ENCODE measurements around the gene CYB5R3.
A peak's percentile ranks its signal among the peaks of the same experiment; 100 is the strongest.
"Not testable (repeated sequence)": the region's sequence is repeated elsewhere in the genome, so short reads cannot be mapped to it uniquely, and the experiment has no call there.

CYB5R3 gene

DNA sequence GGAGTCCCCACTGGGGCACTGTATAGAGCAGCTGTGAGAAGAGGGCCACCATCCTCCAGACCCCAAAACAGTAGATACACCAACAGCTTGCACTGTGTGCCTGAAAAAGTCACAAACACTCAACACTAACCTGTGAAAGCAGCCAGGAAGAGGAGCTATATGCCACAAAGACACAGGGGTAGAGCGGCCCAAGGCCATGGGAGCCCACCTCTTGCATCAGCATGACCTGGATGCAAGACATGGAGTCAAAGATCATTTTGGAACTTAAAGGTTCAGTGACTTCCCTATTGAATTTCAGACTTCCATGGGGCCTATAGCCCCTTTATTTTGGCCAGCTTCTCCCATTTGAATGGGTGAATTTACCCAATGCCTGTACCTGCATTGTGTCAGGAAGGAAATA lies 29.7 kb upstream of the CYB5R3 start:
- DNase-seq (ENCODE audit: low spot score): no peak

DNA sequence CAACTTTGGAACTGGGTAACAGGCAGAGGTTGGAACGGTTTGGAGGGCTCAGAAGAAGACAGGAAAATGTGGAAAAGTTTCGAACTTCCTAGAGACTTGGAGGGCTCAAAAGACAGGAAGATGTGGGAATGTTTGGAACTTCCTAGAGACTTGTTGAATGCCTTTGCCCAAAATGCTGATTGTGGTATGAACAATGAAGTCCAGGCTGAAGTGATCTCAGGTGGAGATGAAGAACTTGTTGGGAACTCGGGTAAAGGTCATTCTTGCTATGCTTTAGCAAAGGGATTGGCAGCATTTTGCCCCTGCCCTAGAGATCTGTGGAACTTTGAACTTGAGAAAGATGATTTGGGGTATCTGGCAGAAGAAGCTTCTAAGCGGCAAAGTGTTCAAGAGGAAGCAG lies 28.7 kb upstream of the CYB5R3 start:
- not testable (repeated sequence) for DNase-seq (ENCODE audit: low spot score)

DNA sequence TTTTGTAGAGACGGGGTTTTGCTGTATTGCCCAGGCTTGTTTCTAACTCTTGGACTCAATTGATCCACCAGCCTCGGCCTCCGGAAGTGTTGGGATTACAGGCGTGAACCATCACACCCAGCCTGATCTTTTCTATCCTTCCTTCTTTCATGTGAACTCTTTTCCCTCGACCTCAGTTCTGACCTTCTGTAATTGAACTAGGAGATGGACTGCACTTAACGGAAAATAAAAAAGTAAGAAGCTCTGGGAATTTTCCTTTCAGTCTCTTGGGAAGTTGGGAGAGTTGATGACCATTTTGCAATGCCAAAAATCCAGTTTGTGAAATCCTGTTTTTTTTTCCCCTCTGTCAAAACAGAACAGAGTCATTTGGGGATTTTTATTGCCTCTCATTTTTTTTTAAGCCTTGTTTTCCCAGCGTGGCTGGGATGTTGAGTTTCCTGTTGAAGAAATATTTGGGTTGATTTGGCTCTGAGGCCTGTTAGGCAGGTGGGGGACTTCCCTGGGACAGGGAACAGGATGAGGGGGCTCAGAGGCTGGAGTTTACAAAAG lies 26.9 kb upstream of the CYB5R3 start:
- no peak for DNase-seq (ENCODE audit: low spot score)

DNA sequence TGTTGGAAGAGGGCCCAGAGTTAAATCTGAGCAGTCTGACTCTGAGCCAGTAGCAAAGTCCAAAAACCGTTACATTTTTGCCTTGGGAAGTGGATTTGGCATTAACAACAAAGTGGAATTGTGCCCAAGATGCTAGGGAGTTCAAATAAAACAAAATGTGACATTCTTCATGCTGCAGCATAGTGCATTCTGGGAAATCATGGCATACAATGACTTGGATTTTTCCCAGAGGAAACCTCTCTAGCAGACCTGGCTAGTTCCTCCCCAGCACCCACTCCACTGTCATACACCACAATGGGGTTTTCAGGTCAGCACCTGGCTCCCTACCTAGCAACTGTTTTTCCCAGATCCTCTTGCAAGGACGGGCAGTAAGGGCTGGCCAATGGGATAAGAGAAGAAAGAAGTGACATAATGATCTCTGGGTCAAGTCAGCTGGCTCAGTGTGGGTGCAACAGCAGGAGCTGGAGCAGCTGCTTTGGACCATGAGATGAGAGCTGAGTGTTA lies 24.8 kb upstream of the CYB5R3 start:
- no peak for DNase-seq (ENCODE audit: low spot score)

DNA sequence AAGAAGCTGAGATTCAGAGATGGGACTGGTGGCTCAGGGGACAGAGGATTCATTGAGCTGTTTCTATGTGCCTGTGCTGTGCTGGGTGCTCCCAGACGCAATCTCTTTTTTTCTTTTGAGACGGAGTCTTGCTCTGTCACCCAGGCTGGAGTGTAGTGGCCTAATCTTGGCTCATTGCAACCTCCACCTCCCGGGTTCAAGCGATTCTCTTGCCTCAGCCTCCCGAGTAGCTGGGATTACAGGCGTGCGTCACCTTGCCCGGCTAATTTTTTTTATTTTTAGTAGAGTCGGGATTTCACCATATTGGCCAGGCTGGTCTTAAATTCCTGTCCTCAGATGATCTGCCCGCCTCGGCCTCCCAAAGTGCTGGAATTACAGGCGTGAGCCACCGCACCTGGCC lies 23.9 kb upstream of the CYB5R3 start:
- not testable (repeated sequence) for DNase-seq (ENCODE audit: low spot score)

DNA sequence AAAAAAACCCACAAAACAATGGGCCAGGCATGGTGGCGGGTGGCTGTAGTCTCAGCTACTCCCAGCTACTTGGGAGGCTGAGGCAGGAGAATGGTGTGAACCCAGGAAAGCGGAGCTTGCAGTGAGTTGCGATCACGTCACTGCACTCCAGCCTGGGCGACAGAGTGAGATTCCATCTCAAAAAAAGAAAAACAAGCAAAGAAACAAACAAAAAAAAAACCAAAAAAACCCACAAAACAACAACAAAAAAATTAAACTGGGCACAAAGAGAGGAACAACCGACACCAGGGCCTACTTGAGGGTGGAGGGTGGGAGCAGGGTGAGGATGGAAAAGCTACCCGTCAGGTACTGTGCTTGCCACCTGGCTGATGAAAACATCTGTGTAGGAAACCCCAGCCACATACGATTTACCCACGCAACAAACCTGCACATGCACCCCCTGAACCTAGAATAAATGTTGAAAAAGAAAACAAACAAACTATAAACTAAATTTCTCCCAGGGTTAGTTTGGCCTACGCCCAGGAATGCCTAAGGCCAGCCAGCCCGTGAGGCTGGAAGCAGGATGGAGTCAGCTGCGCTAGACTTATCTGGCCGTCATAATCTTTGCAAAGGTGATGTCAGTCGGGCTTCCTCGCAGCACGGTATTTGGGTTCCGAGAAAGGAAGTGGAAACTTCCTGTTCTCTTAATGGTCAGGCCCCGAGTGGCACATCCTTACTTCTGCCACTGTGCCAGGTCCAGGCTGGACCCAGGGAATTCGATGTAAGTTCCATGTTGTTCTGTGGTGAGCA lies 21.9 kb upstream of the CYB5R3 start:
- peak; percentile 79 for DNase-seq (ENCODE audit: low spot score)

DNA sequence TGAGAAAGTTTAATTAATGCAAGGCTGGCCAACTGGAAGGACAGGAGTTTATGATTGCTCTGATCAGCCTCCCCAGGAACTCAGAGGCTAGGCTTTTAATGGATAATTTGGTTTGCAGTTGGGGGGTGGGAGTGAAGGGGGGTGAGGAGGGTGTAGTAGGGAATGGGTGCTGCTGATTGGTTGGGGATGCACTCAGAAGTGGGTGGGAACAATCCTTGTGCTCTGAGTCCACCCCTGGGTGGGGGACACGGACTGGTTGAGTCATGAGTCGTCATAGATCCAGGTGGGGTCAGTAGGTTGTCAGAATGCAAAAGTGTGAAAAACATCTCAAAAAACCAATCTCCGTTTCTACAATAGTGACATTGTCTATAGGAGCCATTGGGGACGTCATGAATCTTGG lies 20.9 kb upstream of the CYB5R3 start:
- DNase-seq (ENCODE audit: low spot score): no peak

DNA sequence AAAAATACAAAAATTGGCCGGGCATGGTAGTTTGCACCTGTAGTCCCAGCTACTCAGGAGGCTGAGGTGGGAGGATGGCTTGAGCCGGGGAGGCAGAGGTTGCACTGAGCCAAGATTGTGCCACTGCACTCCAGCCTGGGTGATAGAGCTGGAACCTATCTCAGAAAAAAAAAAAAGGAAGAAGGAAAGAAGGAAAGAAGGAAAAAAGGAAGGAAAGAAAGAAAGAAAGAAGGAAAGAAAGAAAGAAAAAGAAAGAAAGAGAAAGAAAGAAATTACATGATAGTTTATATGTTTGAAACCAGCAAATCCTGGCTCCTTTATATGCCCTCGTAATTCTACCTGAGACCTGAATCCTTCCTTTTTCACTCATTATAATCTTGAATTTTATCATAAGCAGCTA lies 17.2 kb upstream of the CYB5R3 start:
- not testable (repeated sequence) for DNase-seq (ENCODE audit: low spot score)

DNA sequence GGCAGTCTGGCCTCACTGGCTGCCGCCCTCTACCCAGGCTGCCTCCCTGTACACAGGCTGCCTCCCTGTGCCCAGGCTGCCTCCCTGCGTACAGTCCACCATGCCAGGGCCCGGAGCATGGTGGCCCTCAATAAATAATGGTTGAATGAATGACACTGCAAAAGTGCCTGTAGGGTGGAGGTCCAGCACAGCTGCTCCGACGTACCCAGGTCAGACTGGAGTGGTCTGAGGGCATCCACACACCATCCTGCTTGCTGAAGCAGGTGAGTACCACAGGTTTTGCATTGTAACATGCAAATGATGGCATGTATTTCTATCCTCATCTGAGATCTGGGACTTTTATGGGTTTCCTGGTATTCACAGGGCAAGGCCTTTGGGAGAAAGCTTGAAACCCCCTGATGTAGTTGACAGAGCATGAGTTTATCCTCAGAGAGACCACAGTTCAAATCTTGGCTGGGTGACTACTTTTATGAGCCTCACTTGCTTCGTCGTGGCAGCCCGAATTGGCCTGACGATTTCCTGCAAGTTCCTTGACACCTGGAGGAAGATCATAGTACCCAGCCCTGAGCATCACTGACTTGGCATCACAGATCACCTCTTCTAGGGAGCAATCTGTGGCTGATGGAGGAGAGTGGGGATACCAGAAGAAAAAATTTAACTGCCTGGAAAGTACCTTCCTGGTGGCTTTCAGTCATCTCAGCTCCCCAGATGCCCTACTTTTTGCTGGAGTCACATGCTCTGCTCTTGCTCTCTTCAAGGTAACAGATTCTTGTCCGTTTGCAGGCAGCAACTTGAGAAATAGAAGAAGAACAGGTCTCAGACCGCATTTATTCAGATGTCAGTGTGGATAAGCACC lies 16.0 kb upstream of the CYB5R3 start:
- DNase-seq (ENCODE audit: low spot score): no peak

DNA sequence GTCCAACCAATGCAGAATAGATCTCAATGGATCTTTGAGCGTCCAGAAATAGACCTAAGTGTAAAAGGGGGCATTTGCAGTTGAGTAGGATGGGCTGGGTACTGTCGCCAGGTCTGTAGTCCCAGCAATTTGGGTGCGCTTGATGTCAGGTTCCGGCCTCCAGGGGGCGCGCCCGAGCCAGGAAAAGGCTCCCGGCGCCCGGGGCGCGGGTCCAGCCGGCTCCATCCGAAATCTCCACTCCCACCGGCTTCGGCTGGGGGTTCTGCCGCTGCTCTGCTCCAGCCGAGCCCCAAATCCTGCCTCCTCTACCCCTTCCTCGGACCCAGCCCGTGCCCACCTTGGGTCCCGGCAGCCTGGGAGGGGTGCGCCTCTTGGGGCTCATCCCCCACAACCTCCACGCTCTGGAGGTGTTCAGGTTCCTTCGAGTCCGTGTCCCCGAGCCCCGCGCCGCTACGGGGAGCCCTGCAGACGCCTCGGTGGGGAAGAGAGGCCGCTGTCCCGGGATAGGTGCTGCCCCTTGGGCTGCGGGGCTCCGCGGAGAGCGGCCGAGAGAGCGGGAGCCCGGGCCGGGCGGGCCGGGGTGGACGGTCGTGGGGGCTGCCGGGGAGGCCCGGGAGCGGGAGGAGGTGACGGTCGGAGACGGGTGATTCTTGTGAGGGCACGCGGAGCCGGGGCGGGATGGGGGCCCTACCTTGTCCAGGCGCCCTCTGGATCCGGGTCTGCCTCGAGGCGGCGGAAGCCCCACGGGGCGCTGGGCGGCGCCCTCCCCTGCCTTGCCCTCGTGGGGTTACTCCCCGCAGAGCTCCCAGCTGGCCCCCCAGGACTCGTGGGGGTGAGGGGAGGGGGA lies 13.0 kb upstream of the CYB5R3 start:
- DNase-seq (ENCODE audit: low spot score): peak; percentile 75

DNA sequence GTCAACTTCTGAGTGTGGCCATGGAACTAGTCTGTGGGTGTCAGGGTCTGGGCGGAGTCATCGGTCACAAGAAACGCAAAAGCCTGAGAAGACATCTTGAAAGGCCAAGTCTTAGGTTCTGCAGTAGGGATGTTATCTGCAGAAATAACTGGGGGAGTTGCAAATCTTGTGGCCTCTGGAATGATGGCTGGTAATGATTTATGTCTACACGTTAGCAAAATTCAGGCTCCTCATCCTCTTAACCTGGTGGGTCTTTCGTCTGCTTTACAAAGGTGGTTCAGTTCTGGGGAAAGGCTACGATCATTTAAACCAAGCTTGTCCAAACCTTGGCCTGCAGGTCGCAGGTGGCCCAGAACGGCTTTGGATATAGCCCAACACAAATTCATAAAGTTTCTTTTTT lies 7.4 kb upstream of the CYB5R3 start:
- DNase-seq (ENCODE audit: low spot score): no peak

DNA sequence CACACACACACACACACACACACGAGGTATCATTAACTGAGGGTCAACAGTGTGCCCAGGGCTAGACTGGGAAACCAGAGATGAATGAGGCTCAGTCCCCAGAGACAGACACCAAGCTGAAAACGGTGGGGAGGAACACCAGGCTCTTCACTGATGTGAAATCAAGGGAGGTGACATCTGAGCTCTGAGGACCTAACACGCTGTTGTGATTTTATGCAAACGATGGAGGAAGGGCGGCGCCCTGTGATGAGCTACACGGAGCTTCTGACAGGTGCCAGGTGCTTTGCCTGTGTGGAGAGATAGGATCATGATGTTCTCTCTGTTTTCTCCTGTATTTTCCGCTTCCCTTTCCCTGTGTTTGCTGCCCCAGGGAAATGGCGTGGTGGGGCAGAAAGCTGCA lies 6.5 kb upstream of the CYB5R3 start:
- no peak for DNase-seq (ENCODE audit: low spot score)

DNA sequence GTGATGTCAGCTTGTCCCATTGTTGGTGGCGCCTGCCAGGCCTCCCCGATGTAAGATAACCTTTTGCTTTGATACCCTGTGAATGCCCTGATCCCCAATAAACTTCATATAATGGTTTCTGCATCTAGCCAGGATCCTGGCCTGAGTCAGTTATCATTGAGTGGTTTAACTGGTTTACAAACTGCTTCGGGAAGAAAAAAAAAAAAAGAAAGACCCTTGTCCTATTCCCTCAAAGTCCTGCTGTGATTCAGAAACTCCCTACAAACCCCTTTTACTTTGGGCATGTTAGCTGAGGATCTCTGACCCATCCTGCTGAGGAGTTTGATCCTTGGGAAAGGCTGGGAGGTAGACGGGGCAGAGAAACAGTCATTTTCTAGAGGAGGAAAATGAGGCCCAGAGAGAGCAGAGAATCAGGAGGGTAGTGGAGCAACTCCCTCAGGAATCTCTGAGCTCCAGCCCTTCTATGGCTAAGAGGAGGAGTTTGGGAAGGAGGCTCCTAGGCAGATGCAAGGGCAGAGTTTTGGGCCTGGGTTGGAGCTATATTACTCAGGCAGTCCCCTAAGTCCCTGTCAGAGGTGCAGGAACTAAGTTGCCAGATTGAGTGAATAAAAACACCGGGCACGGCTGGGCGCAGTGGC lies 5.4 kb upstream of the CYB5R3 start:
- no peak for DNase-seq (ENCODE audit: low spot score)

DNA sequence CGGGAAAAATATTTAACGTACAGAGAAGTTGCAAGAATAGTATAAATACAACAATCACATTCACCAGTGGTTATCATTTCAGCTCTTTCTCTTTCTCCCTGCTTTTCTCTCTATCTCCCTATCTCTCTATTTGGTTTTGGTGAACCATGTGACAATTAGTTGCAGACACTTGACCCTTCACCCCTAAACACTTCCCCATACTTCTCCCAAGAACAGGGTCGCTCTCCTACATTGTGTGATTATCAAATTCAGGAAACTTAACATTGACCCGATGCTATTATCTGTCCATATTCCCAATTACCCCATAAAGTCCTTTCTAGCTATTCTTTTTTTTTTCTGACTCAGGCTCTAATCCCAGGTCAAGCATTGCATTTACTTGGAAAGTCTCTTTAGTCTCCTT lies 4.8 kb upstream of the CYB5R3 start:
- no peak for DNase-seq (ENCODE audit: low spot score)

DNA sequence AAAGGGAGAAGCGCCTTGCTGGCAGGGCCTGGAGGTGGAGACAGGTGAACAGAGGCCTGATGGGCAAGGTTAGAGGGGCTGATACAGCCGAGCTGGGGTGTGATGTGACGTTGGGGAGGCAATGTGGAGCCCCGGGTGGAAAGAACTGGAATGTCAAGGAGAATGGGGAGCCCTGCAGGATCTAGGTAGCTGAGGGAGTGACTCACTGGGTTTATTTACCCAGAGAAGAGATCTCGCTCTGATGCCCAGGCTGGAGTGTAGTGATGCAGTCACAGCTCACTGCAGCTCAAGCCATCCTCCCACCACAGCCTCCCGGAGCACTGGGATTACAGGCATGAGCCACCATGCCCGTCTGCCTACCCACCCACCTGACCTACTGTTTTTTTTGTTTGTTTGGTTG lies 1.9 kb upstream of the CYB5R3 start:
- DNase-seq (ENCODE audit: low spot score): no peak

DNA sequence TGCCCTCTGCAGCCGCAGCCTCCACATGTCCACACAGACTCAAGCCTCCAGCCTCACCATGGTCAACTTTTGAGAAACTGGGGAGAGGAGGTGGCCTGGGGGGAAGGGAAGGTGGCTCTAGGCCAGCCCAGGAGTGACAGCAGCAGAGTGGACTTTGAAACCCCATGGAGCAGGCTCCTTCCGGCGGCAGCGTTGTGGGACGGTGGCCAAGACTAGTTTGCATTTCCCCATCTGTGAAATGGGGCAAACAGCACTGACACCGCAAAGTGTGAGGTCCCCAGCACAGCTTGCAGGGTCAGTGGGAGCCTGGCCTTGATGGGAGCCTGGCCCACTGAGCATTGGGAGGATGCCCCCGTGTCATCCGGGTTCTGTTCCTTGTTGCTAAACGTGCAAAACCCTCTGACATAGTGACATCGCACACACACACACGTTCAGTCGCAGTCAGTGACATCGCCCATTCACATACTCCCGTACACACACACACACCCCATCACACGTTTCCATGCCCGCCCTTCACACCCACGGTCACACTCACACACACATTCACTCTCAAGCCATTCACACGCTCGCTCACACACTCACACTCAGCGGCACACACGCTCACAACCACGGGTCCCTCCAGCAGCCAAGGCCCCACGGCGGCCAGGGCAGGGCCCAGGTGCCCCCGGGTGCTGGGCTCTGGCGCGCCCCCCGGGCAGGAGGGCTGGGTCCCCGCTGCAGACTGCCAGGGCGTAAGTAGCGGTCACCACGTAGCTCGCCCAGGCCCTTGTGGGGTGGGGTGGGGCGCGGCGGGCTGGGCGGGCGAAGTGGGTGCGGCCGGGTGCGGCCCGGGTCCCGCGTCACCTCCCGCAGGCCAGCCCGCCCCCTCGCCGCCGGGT lies 585 bp downstream of the CYB5R3 start:
- DNase-seq (ENCODE audit: low spot score): peak; percentile 19

DNA sequence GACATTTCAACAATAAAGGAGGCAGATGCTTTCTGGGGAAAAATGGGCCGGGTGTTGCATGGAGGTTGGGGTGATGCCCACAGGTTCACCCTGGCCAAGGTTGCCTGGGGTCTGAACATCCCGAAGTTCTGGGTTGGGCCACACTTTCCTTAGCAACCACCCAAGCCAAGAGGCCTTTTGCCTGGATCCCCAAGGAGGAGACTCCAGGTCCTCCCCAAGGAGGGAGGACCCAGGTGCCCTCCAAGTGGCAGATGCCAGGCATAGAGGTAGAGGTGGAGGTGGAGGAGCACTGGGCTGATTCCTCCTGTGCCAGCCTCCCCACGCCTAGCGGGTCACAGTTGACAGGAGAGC lies 1.2 kb downstream of the CYB5R3 start:
- DNase-seq (ENCODE audit: low spot score): no peak

DNA sequence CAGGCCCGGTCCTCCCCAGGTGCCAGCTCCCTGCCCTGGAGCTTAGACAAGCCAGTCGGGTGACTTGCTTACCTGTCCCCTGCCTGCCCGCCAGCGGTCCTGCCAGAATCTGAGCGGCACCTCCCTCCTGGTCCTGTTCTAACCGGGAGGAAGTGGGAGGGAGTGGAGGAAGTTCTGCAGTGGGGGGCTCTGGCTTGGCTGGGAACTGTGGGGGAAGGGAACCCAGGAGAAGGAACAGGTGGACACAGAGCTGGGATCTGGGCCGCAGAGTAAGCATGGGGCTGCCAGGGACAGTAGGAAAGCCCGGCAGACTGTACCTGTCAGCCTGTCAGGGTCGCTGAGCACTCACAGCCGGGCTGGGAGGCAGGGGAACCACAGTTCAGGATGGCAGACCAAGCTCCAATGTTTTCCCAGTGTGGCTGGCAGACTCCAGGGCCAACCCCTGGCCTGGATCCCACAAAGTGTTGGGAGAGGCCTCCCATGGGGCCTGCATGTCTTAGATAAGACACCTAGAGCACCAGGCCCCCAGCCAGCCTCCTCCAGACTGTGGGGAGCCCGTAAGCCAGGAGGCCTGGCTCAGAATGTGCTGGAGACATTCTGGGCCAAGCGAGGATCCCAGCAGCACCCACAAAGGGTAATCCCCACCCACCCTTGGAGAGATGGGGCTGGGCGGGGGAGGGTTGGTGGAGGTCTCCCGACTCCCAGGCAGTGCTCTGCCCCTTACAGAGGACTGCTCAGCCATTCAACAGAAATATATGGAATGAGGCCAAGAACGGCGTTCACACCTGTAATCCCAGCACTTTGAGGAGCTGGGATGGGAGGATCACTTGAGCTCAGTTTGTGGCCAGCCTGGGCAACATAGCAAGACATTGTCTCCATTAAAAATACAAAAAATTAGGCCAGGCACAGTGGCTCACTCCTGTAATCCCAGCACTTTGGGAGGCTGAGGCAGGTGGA lies 2.3 kb downstream of the CYB5R3 start:
- no peak for DNase-seq (ENCODE audit: low spot score)

DNA sequence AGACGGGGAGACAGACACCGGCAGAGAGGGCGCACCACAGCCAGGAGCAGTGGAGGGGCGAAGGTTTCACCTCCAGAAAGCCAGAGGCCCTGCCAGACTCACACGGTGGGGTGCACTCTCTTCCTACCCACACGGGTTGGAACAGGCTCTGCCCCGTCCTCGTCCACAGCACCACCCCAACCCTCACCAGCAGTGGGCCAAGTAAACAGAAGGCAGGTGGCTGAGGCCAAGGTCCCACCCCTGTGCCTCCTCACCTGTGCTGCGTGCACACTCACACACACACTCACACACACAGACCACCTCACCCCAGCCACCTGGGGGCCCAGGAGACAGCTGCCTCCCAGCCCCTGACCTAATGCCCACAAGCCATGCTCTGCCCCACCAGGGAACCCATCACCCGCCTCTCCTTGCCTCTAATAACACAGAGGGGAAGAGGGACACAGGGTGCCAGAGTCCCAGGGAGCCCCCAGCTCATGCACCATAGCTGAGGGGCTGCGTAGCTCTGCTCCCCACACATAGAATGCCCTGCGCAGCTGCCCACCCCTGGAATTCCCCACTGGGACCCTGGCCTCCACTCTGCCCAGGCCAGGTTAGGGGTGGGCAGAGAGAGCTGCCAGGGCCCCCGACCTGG lies 3.1 kb downstream of the CYB5R3 start:
- no peak for DNase-seq (ENCODE audit: low spot score)
